Gastrocnemius medialis (tissue), 4 donors: ENCODE results near the gene TARDBP.

Experiments used
- CTCF ChIP-seq, 5 experiments: fragments of 450-650 bp in 3 of 5; fragments of 200-600 bp in 2 of 5; sonication (generic) in 2 of 5; IDR thresholded peaks in 4 of 5; conservative IDR thresholded peaks in 1 of 5; 1 replicate in 4 of 5; 2 replicates in 1 of 5; pipeline ENCODE4 v1.5.1; 2016 to 2019; ENCODE audit warnings: antibody characterized with exemption in 5 of 5, mild to moderate bottlenecking in 3 of 5, moderate library complexity in 3 of 5
- POLR2A ChIP-seq, 2 donors: fragments of 450-650 bp; IDR thresholded peaks; one replicate each; pipeline ENCODE4 v1.6.1; 2017; ENCODE audit warnings: antibody characterized with exemption in 2 of 2, mild to moderate bottlenecking in 2 of 2, moderate library complexity in 2 of 2

- TF ChIP-seq CTCF (IDR thresholded peaks at IDR 0.05 in 4 of 5, conservative IDR thresholded peaks at IDR 0.05 in 1 of 5): no peak
- TF ChIP-seq POLR2A (IDR thresholded peaks at IDR 0.05): no peak
These were observed 33.2 kb downstream of the TARDBP start for GRCh38 chr1:11045428-11046269.
